Endometrium (tissue), 2 donors: ENCODE measurements around the gene ARHGAP15.
A peak's percentile ranks its signal among the peaks of the same experiment; 100 is the strongest.

Experiments
- FAIRE-seq: peaks from 2 replicates; lab custom pipeline; 2012; peaks lifted over from hg19 to GRCh38; lab: Jason Lieb, UNC
- donor health status: control.
- donor health status: control.

Gene ARHGAP15

DNA sequence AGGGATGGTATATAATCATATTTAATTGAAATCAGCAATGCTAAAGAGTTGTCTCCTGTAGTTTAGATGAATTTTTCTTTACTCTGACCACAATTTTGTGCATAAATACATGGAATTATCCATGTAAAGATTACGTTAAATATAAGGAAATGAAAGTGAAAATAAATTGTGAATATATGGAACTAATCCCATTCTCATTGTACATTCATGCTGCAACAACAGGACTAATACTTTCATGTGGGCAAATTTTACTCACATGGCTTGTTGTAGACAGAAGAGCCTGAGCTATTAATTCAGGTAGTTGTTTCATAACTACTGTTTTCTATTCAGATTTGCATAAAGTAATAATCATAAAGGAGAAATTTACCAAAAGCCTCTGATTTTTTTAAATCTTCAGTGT, 357.8 kb downstream of the ARHGAP15 start:
- no peak for FAIRE-seq

DNA sequence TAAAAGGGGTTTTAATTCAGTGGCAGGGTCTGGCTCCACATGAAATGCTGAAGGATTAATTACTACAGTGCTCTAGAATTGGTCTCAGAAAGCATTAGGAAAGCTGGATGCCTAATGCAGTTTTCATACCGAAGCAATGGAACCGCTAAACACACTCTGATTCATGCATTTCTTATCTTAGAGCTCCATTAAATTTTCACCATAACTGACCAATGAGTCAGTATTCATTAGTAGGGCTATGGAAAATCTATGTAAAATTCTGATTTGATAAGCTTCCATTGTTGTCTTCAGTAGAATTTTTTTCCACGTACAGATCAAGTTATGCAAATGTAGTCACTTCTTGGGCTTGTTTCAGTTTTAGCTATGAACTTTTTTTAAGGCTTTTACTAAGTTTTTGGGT, 359.9 kb downstream of the ARHGAP15 start:
- FAIRE-seq: no peak

- no peak for FAIRE-seq
Measured at GRCh38 chr2:143491131-143491530, 361.9 kb downstream of the ARHGAP15 start.

DNA sequence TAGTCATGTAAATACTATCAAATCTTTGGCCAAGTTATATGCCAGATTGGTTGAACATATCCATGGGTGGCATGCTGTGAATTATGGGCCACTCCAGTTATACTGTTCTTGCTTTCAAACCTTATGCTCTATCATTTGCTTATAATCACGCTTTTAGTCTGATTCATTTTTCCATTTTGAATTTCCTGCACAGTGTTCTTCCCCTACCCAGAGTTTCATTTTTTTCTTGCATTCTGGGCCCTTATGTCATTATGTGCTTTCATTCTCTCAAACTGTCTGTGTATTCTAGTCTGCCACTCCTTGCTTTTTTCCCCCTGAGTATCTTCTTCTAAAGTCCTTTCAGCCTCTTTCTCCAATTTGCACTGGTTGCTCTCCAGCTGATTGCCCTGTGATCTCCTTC, 364.1 kb downstream of the ARHGAP15 start:
- FAIRE-seq: no peak

GRCh38 chr2:143497726-143498125, 368.5 kb downstream of the ARHGAP15 start:
- no peak for FAIRE-seq

DNA sequence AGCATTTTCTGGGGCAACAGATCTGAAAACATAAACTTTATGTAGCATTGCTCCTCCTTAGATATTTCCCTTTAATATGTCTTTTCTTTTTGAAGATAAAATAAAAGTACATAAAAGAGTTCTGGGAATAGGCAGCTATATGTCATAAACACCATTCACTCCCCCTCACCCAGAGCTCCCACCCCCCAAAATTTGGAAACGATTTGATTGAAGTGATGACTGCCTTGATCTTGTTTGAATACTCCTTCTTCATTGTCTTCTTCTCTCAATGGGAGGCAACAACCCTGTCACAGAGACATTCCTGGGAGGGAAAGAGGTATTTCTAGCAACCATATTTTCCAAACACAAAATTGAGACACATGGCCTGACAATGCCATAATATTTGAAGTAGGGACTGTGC, 369.3 kb downstream of the ARHGAP15 start:
- no peak for FAIRE-seq

- no peak for FAIRE-seq
Measured at GRCh38 chr2:143499061-143499460, 369.8 kb downstream of the ARHGAP15 start.

GRCh38 chr2:143501106-143501676, 372.0 kb downstream of the ARHGAP15 start:
- no peak for FAIRE-seq

- no peak for FAIRE-seq
Measured at GRCh38 chr2:143503280-143503679, 374.1 kb downstream of the ARHGAP15 start.

DNA sequence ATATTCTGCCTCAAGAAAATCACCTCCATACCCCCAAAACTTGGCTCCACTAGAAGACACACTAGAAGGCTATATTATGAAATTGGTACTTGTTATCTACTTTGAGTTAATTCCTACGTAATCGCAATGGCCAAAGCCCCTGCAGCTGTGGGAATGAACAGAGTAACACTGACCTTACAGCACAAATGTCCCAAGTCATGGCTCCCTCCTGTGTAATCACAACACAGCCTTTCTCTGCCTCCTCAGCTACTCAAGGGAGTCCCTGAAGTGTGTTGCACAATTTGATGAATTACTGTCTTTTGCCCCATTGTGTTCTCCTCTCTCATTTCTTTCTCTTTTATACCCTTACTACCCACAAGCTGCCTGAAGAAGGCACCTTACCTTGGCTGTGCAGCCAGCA, 375.2 kb downstream of the ARHGAP15 start:
- FAIRE-seq: no peak

- FAIRE-seq: no peak
Measured at GRCh38 chr2:143505542-143505941, 376.3 kb downstream of the ARHGAP15 start.

GRCh38 chr2:143513081-143513480, 383.9 kb downstream of the ARHGAP15 start:
- no peak for FAIRE-seq

DNA sequence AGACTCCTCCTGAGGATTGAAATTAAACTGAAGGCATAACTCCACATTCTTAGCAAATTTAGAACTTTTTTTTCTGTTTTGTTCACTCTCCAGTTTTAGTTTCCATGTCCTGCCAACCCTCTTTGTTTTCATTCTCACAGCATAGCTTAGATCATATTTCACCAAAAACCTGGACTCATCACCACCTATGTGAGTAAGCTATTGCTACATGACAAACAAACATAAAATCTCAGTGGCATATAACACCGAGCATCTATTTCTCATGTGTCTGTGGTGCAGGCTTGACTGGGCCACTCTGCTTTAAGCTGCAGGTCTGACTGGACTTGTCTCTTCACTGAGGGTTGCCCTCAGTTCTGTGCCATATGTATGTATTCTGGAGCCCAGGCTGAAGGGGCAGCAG, 385.2 kb downstream of the ARHGAP15 start:
- no peak for FAIRE-seq

- no peak for FAIRE-seq
Measured at GRCh38 chr2:143515318-143515717, 386.1 kb downstream of the ARHGAP15 start.

GRCh38 chr2:143519521-143519920, 390.3 kb downstream of the ARHGAP15 start:
- no peak for FAIRE-seq

DNA sequence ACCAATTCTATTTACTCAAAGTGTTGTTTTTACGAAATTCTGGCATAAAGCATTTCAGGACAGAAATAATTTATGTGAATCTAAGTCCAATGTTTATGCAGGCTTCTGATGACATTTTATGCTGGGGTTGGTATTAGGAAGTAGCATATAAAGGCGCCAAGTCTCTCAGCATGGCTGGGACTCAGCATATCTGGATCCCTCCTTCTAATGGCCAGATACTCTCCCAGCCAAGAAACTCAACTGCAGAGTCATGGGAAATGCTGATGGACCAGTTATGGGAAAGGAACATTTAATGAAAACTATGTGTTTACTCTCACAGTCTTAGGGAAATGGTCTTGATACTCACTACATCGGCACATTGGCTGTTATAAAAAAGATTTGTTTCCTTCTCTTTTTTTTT, 392.2 kb downstream of the ARHGAP15 start:
- FAIRE-seq: no peak

DNA sequence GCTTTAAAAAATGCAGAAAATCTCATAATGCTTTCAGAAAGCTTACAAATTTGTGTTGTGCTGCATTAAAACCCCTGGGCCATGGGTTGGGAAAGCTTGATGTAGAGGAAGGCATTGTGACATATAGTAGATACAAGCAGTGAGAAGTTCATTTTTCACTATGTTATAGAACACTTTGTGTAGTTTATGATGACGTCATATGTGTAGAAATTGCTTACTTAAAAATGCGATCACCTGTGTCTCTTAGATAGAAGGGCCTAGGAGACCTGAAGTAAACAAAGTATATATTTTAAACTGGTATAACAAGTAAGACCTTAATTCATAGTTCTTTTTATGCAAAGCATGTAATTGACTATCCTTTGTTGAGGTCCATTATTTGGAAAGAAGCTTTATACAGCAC, 393.5 kb downstream of the ARHGAP15 start:
- FAIRE-seq: no peak

DNA sequence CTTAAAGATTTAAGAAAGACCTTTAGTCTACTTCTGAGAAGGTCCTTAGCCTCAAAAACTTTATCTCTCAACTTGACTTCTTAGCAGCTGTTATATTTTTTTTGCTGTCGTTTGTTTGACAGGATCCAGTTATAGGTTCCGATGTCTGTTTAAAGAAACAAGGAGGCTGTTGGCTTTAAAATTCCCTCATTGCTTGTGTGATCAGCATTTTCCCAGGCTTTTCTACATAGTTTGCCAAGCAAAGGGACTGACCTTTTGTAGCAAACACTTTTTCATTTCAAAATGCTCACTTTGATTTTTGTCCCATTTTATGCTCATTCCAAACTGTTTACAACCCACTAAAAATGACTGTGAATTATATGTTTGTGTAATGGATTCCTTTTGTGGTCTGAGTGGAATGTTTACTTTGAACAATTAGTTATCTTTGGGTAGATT, 394.9 kb downstream of the ARHGAP15 start:
- no peak for FAIRE-seq

DNA sequence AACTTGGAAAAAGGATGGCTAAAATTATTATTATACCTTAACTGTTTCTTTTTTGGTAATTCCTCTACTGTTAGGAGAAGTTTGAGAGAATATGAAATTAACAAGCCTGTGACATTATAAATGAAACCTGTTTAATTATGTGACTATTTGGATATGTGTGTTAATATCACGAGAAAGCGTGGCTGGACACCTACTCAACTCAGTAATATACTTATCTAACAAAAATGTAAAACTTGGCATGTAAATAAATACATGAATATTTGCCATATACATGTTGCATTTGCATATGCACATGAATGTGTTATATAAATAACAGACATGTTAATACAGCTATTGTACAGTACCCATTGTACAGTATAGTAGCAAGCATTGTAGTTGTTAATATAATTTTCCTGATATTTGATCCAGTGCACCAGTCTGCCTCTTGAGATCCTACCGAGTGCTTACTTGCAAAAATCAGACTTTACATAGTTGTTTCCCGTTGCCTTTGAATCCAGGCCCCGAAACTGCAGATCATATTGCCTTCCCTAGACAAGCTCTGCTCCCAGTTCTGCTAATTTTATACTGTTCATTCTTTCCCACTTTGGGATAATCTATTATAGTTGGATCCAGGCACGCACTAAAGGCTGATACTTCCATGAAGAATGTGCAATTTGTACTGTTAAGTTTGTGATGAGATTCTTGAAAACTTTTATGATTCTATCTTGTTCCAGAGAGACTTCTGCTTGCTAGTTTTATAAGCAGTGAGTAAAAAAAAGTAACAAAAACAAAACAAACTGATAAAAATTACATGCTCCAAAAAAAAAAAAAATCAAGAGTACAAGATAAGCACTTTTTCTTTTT, 395.6 kb downstream of the ARHGAP15 start:
- FAIRE-seq: peak; percentile 99

DNA sequence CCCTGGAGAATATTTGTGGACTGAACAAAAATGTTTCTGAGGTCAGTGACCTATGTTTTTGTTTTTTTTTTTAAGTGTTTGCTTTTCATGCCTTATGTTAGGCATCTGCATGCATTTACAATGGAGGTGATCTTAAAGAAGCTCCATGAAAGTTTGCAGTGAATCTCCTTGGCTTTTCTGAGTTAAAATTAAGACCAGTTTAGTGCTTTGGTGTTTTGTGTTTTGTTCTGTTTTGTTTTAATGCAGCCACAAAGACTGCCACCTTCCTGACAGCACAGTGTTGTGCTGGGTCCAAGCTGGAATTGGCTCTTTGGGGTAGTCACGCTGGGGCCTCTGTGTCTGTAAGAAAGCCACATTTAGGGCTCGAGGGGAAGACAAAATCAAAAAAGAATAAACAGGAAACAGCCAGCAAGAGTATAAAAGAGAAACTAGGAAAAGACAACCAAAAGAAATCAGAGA, 396.2 kb downstream of the ARHGAP15 start:
- FAIRE-seq: no peak

GRCh38 chr2:143526498-143526897, 397.3 kb downstream of the ARHGAP15 start:
- FAIRE-seq: peak; percentile 53

DNA sequence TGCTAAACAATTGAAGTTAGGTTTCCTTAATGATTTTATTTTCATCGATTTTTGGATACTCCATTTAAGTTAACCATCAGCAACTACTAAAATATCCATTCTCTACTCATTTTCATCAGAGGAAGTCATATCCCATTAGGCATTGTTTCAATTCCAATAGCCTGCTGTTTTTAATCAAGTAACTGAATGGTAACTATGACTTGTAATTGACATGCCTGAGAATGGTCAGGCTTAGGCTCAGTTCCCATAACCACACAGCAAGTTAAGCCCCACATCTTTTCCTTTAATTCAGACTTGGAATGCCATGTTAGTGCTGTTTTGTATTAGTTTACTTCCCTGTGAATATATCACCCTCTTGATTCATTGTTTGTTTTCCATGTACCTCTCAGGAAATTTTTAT, 398.8 kb downstream of the ARHGAP15 start:
- no peak for FAIRE-seq

DNA sequence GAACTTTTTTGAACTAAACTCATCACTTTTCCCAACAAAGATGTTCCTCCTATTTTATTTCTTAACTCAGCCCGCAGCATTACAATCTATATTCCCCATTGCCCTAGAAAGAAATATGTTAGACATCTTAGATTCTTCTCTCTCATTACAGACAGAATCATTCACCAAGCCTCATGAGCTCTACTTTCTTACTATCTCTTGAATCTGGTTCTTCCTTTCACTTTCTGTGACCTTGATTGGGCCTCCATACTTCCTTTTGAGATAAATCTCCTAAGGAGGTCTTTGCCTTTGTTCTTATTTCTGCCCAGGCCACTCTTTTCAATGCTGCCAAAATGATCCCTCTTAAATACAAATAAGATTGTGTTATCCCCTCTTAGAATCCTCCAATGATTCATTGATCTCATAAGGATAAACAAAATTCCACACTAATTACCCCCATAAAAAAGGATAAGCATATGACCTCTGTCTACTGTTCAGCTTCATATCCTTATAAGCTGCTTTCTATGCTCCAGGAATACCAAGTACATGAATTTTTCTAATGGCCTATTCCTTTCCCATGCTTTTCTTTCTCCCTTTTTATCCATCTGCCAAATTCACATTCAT, 400.0 kb downstream of the ARHGAP15 start:
- no peak for FAIRE-seq
